ENCODE measurements around the gene DIS3L2. TPM values are rescaled to one million over a fixed set of nuclear protein-coding genes. Genes with fewer than 3 reads are reported as not detected.

DIS3L2 gene
- total RNA-seq, 4 donors from 2014 or later, result 40.6 to 105 (median 43.9) TPM

GRCh38 chr2:232139171-232139594, 177.7 kb downstream of the DIS3L2 start:
- WGBS, result 98% methylated on average over 4 of the region's 4 CpGs
- no peaks in the 10 kb centered on the region for H3K27me3 ChIP-seq

GRCh38 chr2:232139786-232140562, 178.5 kb downstream of the DIS3L2 start:
- Histone ChIP-seq H3K36me3 (no peaks in the 10 kb centered on the region), H3K4me3 (no peak overlapping the region), H3K4me1 (no peaks in the 10 kb centered on the region), H3K27ac (no peak overlapping the region), H3K27me3 (no peaks in the 10 kb centered on the region), H3K9me3 (no peaks in the 10 kb centered on the region)
- no peak for DNase-seq (ENCODE audit: low spot score in 2 of 2)
- WGBS, result 78% methylated on average over 2 of the region's 2 CpGs
- TF ChIP-seq POLR2AphosphoS5 (IDR thresholded peaks at IDR 0.05) (no peak), EP300 (IDR thresholded peaks at IDR 0.05) (no peak), POLR2A (IDR thresholded peaks at IDR 0.05) (no peak), CTCF (IDR thresholded peaks at IDR 0.05) (no peak)

More at GRCh38 chr2:232139171-232139594, 177.7 kb downstream of the DIS3L2 start:
- no peak for TF ChIP-seq EP300 (IDR thresholded peaks at IDR 0.05)
- TF ChIP-seq POLR2AphosphoS5 (IDR thresholded peaks at IDR 0.05), result no peak
- no peak for TF ChIP-seq POLR2A (IDR thresholded peaks at IDR 0.05)
- TF ChIP-seq CTCF (IDR thresholded peaks at IDR 0.05), result no peak
- no peaks in the 10 kb centered on the region for H3K4me1 ChIP-seq
- no peaks in the 10 kb centered on the region for H3K36me3 ChIP-seq
- H3K27ac ChIP-seq, result no peak overlapping the region
- no peak for DNase-seq (ENCODE audit: low spot score in 2 of 2)
- H3K4me3 ChIP-seq, result no peak overlapping the region
- no peaks in the 10 kb centered on the region for H3K9me3 ChIP-seq

- Histone ChIP-seq H3K36me3 (no peaks in the 10 kb centered on the region), H3K4me1 (no peaks in the 10 kb centered on the region), H3K4me3 (no peak overlapping the region), H3K27me3 (no peaks in the 10 kb centered on the region), H3K27ac (no peak overlapping the region), H3K9me3 (no peaks in the 10 kb centered on the region)
- WGBS, result 92% methylated on average over 1 of the region's 1 CpG
- no peak for DNase-seq (ENCODE audit: low spot score in 2 of 2)
- TF ChIP-seq POLR2AphosphoS5 (IDR thresholded peaks at IDR 0.05) (no peak), POLR2A (IDR thresholded peaks at IDR 0.05) (no peak), CTCF (IDR thresholded peaks at IDR 0.05) (no peak), EP300 (IDR thresholded peaks at IDR 0.05) (no peak)
Measured at GRCh38 chr2:232141591-232141990, 180.1 kb downstream of the DIS3L2 start.

GRCh38 chr2:232142049-232142448, 180.5 kb downstream of the DIS3L2 start:
- H3K4me1 ChIP-seq, result no peaks in the 10 kb centered on the region
- no peak overlapping the region for H3K27ac ChIP-seq
- H3K4me3 ChIP-seq, result no peak overlapping the region
- H3K9me3 ChIP-seq, result no peaks in the 10 kb centered on the region
- DNase-seq (ENCODE audit: low spot score in 2 of 2), result no peak
- WGBS, result 41% methylated on average over 3 of the region's 3 CpGs
- no peaks in the 10 kb centered on the region for H3K27me3 ChIP-seq
- TF ChIP-seq CTCF (IDR thresholded peaks at IDR 0.05), result peak; percentile 33 to 37
- no peak for TF ChIP-seq POLR2A (IDR thresholded peaks at IDR 0.05)
- no peaks in the 10 kb centered on the region for H3K36me3 ChIP-seq

- DNase-seq (ENCODE audit: low spot score in 2 of 2), result no peak
- 95% methylated on average over 5 of the region's 5 CpGs for WGBS
Measured at GRCh38 chr2:232142502-232142901, 181.0 kb downstream of the DIS3L2 start.

More at GRCh38 chr2:232142502-232142901, 181.0 kb downstream of the DIS3L2 start:
- Histone ChIP-seq H3K9me3 (no peaks in the 10 kb centered on the region), H3K27ac (no peak overlapping the region), H3K4me1 (no peaks in the 10 kb centered on the region), H3K4me3 (no peak overlapping the region), H3K27me3 (no peaks in the 10 kb centered on the region), H3K36me3 (no peaks in the 10 kb centered on the region)
- TF ChIP-seq CTCF (IDR thresholded peaks at IDR 0.05), result no peak
- TF ChIP-seq POLR2A (IDR thresholded peaks at IDR 0.05), result no peak
- TF ChIP-seq POLR2AphosphoS5 (IDR thresholded peaks at IDR 0.05), result no peak
- TF ChIP-seq EP300 (IDR thresholded peaks at IDR 0.05), result no peak
